Measurements from ENCODE around the gene SPRN. TPM values are rescaled to one million over a fixed set of nuclear protein-coding genes. Genes with fewer than 3 reads are reported as not detected.

Gene SPRN
- total RNA-seq, 1 experiment from 2014 or later = 0.59 TPM

- TF ChIP-seq IRF2 (CRISPR knock-in tag; IDR thresholded peaks at IDR 0.05; ENCODE audit: borderline replicate concordance, low read depth) (no peak), CDX4 (CRISPR knock-in tag; IDR thresholded peaks at IDR 0.05; ENCODE audit: borderline replicate concordance) (no peak), SP1 (CRISPR knock-in tag; conservative IDR thresholded peaks at IDR 0.05) (no peak), SOX15 (CRISPR knock-in tag; IDR thresholded peaks at IDR 0.05) (no peak), NR2C2 (CRISPR knock-in tag; IDR thresholded peaks at IDR 0.05) (no peak), KAT7 (CRISPR knock-in tag; IDR thresholded peaks at IDR 0.05; ENCODE audit: borderline replicate concordance) (no peak), ZNF138 (CRISPR knock-in tag; conservative IDR thresholded peaks at IDR 0.05) (no peak), NR1H2 (CRISPR knock-in tag; IDR thresholded peaks at IDR 0.05) (no peak), CREM (CRISPR knock-in tag; IDR thresholded peaks at IDR 0.05) (no peak), ZNF317 (CRISPR knock-in tag; IDR thresholded peaks at IDR 0.05; ENCODE audit: borderline replicate concordance, low read depth) (no peak), ZNF219 (CRISPR knock-in tag; IDR thresholded peaks at IDR 0.05; ENCODE audit: borderline replicate concordance) (no peak), JUN (CRISPR knock-in tag; IDR thresholded peaks at IDR 0.05) (no peak)
- TF ChIP-seq, protein P1, sequence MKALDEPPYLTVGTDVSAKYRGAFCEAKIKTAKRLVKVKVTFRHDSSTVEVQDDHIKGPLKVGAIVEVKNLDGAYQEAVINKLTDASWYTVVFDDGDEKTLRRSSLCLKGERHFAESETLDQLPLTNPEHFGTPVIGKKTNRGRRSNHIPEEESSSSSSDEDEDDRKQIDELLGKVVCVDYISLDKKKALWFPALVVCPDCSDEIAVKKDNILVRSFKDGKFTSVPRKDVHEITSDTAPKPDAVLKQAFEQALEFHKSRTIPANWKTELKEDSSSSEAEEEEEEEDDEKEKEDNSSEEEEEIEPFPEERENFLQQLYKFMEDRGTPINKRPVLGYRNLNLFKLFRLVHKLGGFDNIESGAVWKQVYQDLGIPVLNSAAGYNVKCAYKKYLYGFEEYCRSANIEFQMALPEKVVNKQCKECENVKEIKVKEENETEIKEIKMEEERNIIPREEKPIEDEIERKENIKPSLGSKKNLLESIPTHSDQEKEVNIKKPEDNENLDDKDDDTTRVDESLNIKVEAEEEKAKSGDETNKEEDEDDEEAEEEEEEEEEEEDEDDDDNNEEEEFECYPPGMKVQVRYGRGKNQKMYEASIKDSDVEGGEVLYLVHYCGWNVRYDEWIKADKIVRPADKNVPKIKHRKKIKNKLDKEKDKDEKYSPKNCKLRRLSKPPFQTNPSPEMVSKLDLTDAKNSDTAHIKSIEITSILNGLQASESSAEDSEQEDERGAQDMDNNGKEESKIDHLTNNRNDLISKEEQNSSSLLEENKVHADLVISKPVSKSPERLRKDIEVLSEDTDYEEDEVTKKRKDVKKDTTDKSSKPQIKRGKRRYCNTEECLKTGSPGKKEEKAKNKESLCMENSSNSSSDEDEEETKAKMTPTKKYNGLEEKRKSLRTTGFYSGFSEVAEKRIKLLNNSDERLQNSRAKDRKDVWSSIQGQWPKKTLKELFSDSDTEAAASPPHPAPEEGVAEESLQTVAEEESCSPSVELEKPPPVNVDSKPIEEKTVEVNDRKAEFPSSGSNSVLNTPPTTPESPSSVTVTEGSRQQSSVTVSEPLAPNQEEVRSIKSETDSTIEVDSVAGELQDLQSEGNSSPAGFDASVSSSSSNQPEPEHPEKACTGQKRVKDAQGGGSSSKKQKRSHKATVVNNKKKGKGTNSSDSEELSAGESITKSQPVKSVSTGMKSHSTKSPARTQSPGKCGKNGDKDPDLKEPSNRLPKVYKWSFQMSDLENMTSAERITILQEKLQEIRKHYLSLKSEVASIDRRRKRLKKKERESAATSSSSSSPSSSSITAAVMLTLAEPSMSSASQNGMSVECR (CRISPR knock-in tag; IDR thresholded peaks at IDR 0.05; ENCODE audit: borderline replicate concordance) = no peak
- TF ChIP-seq, protein P2, sequence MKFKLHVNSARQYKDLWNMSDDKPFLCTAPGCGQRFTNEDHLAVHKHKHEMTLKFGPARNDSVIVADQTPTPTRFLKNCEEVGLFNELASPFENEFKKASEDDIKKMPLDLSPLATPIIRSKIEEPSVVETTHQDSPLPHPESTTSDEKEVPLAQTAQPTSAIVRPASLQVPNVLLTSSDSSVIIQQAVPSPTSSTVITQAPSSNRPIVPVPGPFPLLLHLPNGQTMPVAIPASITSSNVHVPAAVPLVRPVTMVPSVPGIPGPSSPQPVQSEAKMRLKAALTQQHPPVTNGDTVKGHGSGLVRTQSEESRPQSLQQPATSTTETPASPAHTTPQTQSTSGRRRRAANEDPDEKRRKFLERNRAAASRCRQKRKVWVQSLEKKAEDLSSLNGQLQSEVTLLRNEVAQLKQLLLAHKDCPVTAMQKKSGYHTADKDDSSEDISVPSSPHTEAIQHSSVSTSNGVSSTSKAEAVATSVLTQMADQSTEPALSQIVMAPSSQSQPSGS (CRISPR knock-in tag; IDR thresholded peaks at IDR 0.05; ENCODE audit: borderline replicate concordance, low read depth) = no peak
- TF ChIP-seq, protein P3, sequence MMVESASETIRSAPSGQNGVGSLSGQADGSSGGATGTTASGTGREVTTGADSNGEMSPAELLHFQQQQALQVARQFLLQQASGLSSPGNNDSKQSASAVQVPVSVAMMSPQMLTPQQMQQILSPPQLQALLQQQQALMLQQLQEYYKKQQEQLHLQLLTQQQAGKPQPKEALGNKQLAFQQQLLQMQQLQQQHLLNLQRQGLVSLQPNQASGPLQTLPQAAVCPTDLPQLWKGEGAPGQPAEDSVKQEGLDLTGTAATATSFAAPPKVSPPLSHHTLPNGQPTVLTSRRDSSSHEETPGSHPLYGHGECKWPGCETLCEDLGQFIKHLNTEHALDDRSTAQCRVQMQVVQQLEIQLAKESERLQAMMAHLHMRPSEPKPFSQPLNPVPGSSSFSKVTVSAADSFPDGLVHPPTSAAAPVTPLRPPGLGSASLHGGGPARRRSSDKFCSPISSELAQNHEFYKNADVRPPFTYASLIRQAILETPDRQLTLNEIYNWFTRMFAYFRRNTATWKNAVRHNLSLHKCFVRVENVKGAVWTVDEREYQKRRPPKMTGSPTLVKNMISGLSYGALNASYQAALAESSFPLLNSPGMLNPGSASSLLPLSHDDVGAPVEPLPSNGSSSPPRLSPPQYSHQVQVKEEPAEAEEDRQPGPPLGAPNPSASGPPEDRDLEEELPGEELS (CRISPR knock-in tag; IDR thresholded peaks at IDR 0.05) = no peak
- Mint-ChIP-seq H3K9me3 (peaks cover 62% of the 10 kb centered on the region), H3K36me3 (peaks cover 57% of the 10 kb centered on the region), H3K27ac (no peak overlapping the region), H3K4me1 (no peaks in the 10 kb centered on the region), H3K27me3 (ENCODE audit: low read depth) (peaks cover 13% of the 10 kb centered on the region), H3K4me3 (no peak overlapping the region)
- CTCF ChIA-PET = no interaction called here
- DNase-seq (ENCODE audit: low spot score) = no peak
- ATAC-seq = no peak
- POLR2A ChIA-PET = no interaction called here
Measured at GRCh38 chr10:133462512-133463305, 38.3 kb upstream of the SPRN start.

DNA sequence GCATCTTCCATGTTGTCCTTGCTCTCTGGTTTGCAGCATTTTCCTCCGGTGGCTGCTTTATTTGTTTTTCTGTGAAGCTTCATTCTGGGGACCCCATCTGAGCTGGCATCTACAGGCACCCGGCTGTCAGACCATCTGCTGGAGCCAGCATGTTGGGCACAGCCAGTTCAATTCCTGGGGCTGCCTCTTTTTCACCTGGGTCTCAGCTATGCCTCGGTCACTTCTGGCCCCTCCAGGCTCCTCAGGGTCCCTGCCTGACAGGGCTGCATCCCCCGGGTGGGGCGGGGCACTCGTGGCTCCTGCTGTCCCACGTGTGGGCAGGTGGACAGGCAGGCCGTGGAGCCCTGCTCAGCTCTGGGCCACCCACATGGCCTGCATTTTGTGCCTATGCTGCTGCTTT is 37.4 kb upstream of the SPRN start:
- Mint-ChIP-seq H3K27me3 (ENCODE audit: low read depth) (peaks cover 13% of the 10 kb centered on the region), H3K9me3 (peaks cover 54% of the 10 kb centered on the region), H3K4me1 (no peaks in the 10 kb centered on the region), H3K4me3 (no peak overlapping the region), H3K27ac (no peak overlapping the region), H3K36me3 (peaks cover 49% of the 10 kb centered on the region)
- DNase-seq (ENCODE audit: low spot score) = no peak
- no peak for ATAC-seq
- ChIA-PET POLR2A (no interaction called here), CTCF (no interaction called here)
- TF ChIP-seq NFYB (CRISPR knock-in tag; conservative IDR thresholded peaks at IDR 0.05; ENCODE audit: low read depth) (no peak), SP1 (CRISPR knock-in tag; conservative IDR thresholded peaks at IDR 0.05) (no peak), CREB1 (CRISPR knock-in tag; IDR thresholded peaks at IDR 0.05) (no peak), HMGA2 (CRISPR knock-in tag; IDR thresholded peaks at IDR 0.05) (no peak), ZNF121 (CRISPR knock-in tag; IDR thresholded peaks at IDR 0.05) (no peak), STAT6 (CRISPR knock-in tag; conservative IDR thresholded peaks at IDR 0.05; ENCODE audit: low read depth) (no peak), ETV6 (CRISPR knock-in tag; IDR thresholded peaks at IDR 0.05) (no peak), ELF4 (CRISPR knock-in tag; IDR thresholded peaks at IDR 0.05; ENCODE audit: low read depth) (no peak)
- TF ChIP-seq, protein P4, sequence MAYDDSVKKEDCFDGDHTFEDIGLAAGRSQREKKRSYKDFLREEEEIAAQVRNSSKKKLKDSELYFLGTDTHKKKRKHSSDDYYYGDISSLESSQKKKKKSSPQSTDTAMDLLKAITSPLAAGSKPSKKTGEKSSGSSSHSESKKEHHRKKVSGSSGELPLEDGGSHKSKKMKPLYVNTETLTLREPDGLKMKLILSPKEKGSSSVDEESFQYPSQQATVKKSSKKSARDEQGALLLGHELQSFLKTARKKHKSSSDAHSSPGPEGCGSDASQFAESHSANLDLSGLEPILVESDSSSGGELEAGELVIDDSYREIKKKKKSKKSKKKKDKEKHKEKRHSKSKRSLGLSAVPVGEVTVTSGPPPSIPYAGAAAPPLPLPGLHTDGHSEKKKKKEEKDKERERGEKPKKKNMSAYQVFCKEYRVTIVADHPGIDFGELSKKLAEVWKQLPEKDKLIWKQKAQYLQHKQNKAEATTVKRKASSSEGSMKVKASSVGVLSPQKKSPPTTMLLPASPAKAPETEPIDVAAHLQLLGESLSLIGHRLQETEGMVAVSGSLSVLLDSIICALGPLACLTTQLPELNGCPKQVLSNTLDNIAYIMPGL (CRISPR knock-in tag; IDR thresholded peaks at IDR 0.05) = no peak

All from WTC11 (cell line).